ENCODE measurements around the gene KRTAP17-1. TPM values are rescaled to one million over a fixed set of nuclear protein-coding genes. Genes with fewer than 3 reads are reported as not detected.

The KRTAP17-1 gene
- total RNA-seq, 1 donor: not detected

DNA sequence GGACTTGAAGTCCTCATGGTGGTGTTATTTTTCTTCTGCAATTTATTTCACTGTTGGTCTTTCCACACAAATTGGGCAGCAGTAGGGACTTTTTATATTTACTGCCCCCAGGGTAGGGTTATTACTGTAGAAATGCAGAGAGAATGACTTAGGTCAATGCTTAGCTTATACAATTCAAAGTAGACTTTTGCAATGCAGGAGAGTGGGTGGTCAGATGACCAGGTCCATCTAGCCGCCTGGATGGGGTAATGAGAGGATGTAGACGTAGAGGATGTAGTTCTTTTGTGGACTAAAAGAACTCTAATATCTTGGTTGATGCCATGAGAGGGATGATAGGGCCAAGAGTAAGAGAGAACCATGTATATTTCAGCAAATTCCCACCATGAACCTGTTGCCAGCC is 2.7 kb upstream of the KRTAP17-1 start:
- no peak for DNase-seq (ENCODE audit: insufficient read length, low spot score, missing footprints)
- H3K36me3 ChIP-seq (ENCODE audit: insufficient read depth, low read length): no peaks in the 10 kb centered on the region
- no peak overlapping the region for H3K4me3 ChIP-seq (ENCODE audit: insufficient read depth, low read length)
- H4K20me1 ChIP-seq (ENCODE audit: insufficient read depth, low read length): no peaks in the 10 kb centered on the region
- H2AFZ ChIP-seq (ENCODE audit: low read length): no peak overlapping the region
- H3K4me1 ChIP-seq (ENCODE audit: insufficient read depth, low read length): peaks cover 6% of the 10 kb centered on the region
- no peaks in the 10 kb centered on the region for H3K27me3 ChIP-seq (ENCODE audit: insufficient read depth, low read length)
- TF ChIP-seq, protein P1, sequence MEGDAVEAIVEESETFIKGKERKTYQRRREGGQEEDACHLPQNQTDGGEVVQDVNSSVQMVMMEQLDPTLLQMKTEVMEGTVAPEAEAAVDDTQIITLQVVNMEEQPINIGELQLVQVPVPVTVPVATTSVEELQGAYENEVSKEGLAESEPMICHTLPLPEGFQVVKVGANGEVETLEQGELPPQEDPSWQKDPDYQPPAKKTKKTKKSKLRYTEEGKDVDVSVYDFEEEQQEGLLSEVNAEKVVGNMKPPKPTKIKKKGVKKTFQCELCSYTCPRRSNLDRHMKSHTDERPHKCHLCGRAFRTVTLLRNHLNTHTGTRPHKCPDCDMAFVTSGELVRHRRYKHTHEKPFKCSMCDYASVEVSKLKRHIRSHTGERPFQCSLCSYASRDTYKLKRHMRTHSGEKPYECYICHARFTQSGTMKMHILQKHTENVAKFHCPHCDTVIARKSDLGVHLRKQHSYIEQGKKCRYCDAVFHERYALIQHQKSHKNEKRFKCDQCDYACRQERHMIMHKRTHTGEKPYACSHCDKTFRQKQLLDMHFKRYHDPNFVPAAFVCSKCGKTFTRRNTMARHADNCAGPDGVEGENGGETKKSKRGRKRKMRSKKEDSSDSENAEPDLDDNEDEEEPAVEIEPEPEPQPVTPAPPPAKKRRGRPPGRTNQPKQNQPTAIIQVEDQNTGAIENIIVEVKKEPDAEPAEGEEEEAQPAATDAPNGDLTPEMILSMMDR (IDR thresholded peaks at IDR 0.05; ENCODE audit: extremely low read depth, low read depth, low read length): no peak
- no peak overlapping the region for H3K27ac ChIP-seq (ENCODE audit: low read depth, low read length)
- no peak overlapping the region for H3K4me2 ChIP-seq (ENCODE audit: insufficient read depth, low read length)
- H3K9me3 ChIP-seq (ENCODE audit: low read depth, low read length): no peaks in the 10 kb centered on the region
- H3K79me2 ChIP-seq (ENCODE audit: insufficient read depth, low read length): no peaks in the 10 kb centered on the region

DNA sequence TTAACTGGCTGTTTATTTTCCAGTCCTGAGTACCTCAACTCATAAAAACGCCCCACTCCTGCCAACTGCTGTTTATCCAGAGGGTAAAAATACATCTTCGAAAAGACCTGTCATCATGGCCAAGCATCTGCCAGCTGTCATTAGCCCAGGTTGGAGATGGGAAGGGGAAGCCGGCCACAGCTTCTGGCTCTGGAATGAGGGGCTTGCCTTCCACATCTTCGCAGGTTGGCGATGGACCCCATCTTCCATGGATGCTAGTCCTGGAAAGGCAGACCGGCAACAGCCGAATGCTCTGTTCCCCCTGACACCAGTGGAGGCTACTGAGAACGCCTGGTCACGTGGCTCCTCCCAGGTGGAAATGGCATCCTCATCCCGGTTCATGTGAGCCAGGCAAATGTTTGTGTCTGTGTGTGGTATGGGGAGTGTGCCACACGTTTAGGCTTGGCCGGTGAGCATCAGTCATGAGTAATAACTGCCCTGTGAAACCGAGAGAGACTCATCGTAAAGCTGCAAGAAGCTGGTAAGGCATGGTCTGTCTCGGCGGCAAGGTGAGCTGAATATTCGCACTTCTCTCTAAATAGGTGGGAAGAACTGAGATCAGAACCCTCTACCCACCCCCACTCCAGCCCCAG is 420 bp upstream of the KRTAP17-1 start:
- Histone ChIP-seq H3K4me3 (ENCODE audit: insufficient read depth, low read length) (peak overlapping the region; percentile 43), H3K4me2 (ENCODE audit: insufficient read depth, low read length) (peak overlapping the region; percentile 28), H3K79me2 (ENCODE audit: insufficient read depth, low read length) (no peaks in the 10 kb centered on the region), H3K4me1 (ENCODE audit: insufficient read depth, low read length) (peaks cover 6% of the 10 kb centered on the region), H3K36me3 (ENCODE audit: insufficient read depth, low read length) (no peaks in the 10 kb centered on the region), H3K9me3 (ENCODE audit: low read depth, low read length) (no peaks in the 10 kb centered on the region), H2AFZ (ENCODE audit: low read length) (peak overlapping the region; percentile 74), H3K27me3 (ENCODE audit: insufficient read depth, low read length) (no peaks in the 10 kb centered on the region), H3K27ac (ENCODE audit: low read depth, low read length) (no peak overlapping the region), H4K20me1 (ENCODE audit: insufficient read depth, low read length) (no peaks in the 10 kb centered on the region)
- TF ChIP-seq, protein P1 (IDR thresholded peaks at IDR 0.05; ENCODE audit: extremely low read depth, low read depth, low read length): no peak
- DNase-seq (ENCODE audit: insufficient read length, low spot score, missing footprints): no peak

DNA sequence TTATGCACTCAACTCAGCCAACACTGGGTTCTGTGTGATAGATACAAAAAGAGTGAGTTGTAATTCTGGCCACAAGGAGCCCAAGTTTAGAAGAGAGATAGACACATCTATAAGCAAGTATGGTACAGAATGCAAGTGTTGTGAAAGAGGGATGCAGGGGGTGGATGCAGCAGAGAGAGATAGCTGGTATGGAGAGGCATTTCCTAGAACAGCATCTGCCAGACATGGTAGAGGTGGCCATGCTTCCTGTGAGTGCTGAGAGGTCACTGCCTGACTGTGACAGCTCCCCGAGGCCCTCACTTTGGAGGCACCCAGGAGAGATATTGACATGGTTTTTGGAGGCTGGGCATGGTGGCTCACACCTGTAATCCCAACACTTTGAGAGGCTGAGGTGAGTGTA is 4.4 kb downstream of the KRTAP17-1 start:
- no peak overlapping the region for H3K4me3 ChIP-seq (ENCODE audit: insufficient read depth, low read length)
- H3K27ac ChIP-seq (ENCODE audit: low read depth, low read length): no peak overlapping the region
- H3K79me2 ChIP-seq (ENCODE audit: insufficient read depth, low read length): no peaks in the 10 kb centered on the region
- no peak overlapping the region for H2AFZ ChIP-seq (ENCODE audit: low read length)
- H4K20me1 ChIP-seq (ENCODE audit: insufficient read depth, low read length): no peaks in the 10 kb centered on the region
- no peaks in the 10 kb centered on the region for H3K27me3 ChIP-seq (ENCODE audit: insufficient read depth, low read length)
- H3K9me3 ChIP-seq (ENCODE audit: low read depth, low read length): no peaks in the 10 kb centered on the region
- no peak for DNase-seq (ENCODE audit: insufficient read length, low spot score, missing footprints)
- TF ChIP-seq, protein P1 (IDR thresholded peaks at IDR 0.05; ENCODE audit: extremely low read depth, low read depth, low read length): no peak
- no peak overlapping the region for H3K4me2 ChIP-seq (ENCODE audit: insufficient read depth, low read length)
- H3K36me3 ChIP-seq (ENCODE audit: insufficient read depth, low read length): no peaks in the 10 kb centered on the region
- H3K4me1 ChIP-seq (ENCODE audit: insufficient read depth, low read length): peaks cover 16% of the 10 kb centered on the region

DNA sequence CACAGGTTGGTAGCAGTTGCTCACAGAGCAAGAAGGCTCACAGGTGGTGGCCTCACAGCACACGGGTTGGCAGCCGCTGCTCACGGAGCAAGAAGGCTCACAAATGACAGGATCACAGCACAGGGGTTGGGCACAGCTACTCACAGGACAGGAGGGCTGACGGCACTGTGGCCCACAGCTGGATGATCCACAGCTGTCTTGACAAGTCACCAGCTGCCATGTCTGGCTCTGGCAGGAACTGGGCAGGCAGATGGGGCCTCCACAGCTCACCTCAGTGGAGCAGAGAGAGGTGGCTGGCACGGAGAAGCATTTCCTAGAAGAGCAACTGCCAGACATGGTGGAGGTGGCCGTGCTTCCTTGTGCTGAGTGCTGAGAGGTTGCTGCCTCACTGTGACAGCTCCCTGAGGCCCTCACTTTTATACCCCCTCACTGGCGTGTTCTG is 6.6 kb downstream of the KRTAP17-1 start, which contains the start of gene KRTAP16-1:
Gene KRTAP16-1, minus strand, starts transcription at position 392 of the 442 bp plus-strand sequence. Its CDS starts 56 bp downstream, at position 336.
- Histone ChIP-seq H3K4me1 (ENCODE audit: insufficient read depth, low read length) (peaks cover 11% of the 10 kb centered on the region), H3K79me2 (ENCODE audit: insufficient read depth, low read length) (no peaks in the 10 kb centered on the region), H3K4me3 (ENCODE audit: insufficient read depth, low read length) (peak within 1 kb of the TSS; percentile 38), H4K20me1 (ENCODE audit: insufficient read depth, low read length) (no peaks in the 10 kb centered on the region), H3K9me3 (ENCODE audit: low read depth, low read length) (no peaks in the 10 kb centered on the region), H3K4me2 (ENCODE audit: insufficient read depth, low read length) (peak within 1 kb of the TSS; percentile 32), H3K27ac (ENCODE audit: low read depth, low read length) (no peak within 1 kb of the TSS), H2AFZ (ENCODE audit: low read length) (peak within 1 kb of the TSS; percentile 83), H3K27me3 (ENCODE audit: insufficient read depth, low read length) (no peaks in the 10 kb centered on the region), H3K36me3 (ENCODE audit: insufficient read depth, low read length) (no peaks in the 10 kb centered on the region)
- DNase-seq (ENCODE audit: insufficient read length, low spot score, missing footprints): no peak
- TF ChIP-seq, protein P1 (IDR thresholded peaks at IDR 0.05; ENCODE audit: extremely low read depth, low read depth, low read length): no peak
